ENCODE data around the gene CDK16.

CDK16 gene

DNA sequence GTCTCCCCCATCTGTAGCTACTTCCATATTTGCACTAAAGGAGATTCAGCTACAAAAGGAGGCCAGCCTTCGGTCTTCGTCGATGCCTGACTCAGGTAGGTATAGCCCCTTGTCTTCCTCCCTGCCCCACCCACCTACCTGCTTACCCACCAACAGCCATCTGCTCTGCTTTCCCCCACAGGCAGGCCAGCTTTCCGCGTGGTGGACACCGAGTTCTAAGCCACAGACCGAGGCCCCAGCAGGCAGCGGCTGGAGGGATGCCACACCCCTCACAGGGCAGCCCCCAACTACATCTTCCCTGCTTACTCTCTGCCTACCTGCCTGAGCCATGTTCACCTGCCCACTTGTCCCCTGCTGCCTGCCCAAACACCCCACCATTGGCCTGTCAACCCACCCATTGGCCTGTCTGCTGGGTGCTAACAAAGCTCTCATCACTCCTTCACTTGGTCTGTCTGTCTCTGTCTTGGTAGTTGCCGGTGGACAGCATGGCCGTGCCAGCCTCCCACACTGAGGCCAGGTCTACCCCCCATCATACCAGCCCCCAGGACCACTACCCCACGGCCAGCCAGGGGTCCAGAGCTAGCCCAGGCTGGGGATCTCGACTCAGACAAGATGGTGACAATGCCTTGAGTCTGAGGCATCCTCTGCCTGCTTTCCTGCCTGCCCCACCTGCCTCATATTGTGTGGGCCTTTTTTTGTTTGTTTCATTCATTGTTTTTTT, 10.2 kb downstream of the CDK16 start:
- FAIRE-seq, result no peak

GRCh38 chrX:47229427-47229826, 10.9 kb downstream of the CDK16 start:
- FAIRE-seq, result no peak

GRCh38 chrX:47230136-47230868, 11.8 kb downstream of the CDK16 start:
- FAIRE-seq, result no peak

GRCh38 chrX:47231167-47231566, 12.7 kb downstream of the CDK16 start:
- no peak for FAIRE-seq

DNA sequence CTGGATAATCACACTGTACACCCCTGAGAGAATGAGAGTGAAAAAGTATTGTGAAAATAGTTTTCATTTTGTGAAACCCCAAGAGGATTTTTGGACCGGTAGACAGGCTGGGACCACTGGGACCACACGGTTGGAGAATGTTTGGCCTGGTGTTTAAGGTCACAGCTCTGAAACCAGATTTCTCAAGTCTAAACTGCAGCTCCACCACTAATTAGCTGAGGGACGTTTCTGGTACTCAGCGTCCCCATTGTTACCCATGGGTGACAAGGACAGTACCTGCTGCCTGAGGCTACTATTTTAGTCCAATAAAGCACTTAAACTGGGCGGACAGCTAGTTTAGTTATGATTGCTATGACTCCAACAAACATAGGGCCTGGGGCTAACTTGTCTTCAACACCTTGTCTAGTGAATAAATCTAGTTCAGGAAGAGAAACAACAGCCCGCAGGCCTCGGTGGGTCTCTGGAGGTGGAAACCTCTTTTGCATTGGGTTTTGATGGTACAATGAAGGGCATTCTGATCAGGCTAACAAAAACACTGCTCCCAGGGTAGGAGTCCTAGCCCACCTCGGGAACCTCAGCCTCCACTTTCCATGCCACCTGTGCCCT, 13.8 kb downstream of the CDK16 start:
- FAIRE-seq, result no peak

GRCh38 chrX:47232803-47233332, 14.4 kb downstream of the CDK16 start, which contains the start of gene USP11:
USP11 (plus strand) TSS chrX:47233009; CDS start chrX:47233044, 35 bp downstream.
- FAIRE-seq, result no peak

DNA sequence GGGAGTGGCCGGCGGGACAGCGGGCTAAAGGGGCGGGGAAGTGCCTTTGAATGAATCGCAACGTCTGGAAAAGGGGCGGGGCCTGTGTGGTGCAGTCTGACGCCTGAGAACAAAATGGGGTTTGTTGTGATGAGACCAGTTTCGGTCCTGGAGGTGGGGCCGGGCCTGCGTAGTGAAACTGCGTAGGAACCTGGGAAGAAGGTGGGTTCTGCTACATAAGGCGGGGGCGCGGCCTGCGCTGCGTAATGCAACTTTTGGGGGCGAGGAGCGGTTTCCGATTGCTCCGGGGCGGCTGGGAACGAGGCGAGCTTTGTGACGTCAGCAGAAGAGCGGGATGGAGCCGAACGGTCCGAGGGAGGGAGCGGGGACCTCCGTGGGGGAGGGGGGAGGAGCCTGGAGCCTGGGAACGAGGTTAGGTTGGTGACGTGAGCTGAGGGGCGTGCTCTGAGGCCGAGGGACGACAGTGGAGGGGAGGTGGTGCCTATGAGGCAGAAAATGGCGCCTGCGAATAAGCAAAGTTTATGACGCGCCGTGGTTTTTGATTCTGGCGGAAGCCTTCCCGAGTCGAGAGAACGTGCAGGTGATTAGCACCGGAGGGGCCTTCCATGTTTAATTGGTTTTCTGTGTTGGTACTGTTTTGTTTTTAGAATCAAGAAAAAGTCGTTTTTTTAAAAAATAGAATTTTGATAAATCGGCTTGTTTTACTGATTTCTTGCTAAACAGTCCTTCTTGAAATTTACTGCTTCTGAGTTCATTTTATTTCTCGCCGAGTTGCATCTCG, 15.0 kb downstream of the CDK16 start:
- FAIRE-seq, result peak; percentile 95

DNA sequence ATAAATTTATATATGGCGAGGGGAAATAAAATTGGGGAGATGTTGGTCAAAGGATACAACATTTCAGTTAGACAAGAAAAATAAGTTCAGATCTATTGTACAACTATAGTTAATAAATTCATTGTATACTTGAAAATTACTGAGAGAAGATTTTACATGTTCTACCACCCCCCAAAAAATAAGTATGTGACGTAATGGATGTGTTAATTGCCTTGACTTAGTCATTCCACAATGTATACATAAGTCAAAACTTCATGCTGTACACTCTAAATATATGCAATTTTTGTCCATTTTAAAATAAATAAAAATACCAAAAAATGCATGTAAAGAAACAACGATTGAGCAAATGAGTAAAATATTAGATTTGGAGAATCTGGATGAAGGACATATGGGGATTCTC, 16.1 kb downstream of the CDK16 start:
- FAIRE-seq, result peak; percentile 3

DNA sequence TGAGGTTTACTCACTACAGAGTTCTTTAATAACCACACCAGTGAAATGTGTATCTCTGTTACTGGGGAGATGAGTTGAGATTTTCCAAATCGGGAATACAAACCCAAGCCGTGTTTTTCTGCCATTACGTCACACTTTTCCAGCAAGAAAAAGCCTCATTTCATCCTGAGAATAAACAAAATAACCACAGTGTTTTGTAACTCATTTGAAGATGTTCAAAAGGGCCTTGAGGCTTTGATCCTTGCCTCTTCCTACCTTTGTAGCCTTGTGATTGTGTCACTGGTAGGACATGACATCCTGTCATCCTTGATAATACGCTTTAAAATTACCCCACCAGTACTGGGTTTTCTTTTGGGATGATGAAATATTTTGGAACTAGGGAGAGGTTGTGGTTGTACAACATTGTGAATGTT, 17.2 kb downstream of the CDK16 start:
- no peak for FAIRE-seq

DNA sequence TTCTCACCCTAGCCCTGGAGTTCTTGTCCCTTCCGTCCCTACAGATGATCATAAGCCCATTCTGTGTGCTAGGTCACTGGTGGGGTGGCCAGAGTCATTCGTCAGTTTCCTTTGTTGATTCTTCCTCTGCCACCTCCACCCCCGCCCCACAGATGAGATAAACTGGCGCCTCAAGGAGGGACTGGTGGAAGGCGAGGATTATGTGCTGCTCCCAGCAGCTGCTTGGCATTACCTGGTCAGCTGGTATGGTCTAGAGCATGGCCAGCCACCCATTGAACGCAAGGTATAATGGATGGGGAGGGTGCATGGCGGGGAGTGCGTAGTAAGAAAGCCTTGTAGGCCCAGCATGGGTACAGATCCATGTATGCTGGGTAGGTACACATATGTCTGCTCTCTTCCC, 20.7 kb downstream of the CDK16 start:
- FAIRE-seq, result no peak

DNA sequence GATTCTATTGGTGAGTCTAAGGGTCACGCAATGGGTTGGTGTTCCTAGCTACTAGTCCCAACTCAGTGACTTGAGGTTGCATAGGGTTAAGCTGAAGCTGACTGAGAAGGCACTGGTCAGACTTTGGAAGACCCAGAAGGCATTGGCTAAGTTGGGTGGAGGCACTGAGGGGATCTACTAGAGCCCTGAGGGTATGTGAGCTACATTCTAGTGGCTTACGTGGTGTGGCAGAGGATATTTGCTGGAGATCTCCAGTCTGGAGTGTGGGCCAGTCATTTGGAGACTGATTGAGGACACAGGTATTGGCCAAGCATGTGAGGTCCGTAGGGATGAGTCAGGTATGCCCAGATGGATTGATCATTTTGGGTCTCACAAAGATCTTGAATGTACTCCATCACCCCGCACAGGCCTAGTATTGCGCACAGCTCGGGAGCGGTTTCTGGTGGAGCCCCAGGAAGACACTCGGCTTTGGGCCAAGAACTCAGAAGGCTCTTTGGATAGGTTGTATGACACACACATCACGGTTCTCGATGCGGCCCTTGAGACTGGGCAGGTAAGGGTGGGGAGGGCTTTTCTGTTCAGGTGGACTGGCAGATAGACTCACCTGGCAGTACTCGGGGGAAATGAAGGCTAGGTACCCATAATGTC, 21.5 kb downstream of the CDK16 start:
- FAIRE-seq, result no peak

- FAIRE-seq, result no peak
Observed at GRCh38 chrX:47240619-47241018, 22.1 kb downstream of the CDK16 start.

- FAIRE-seq, result no peak
Observed at GRCh38 chrX:47241201-47242011, 22.9 kb downstream of the CDK16 start.

- no peak for FAIRE-seq
Observed at GRCh38 chrX:47242321-47242720, 23.8 kb downstream of the CDK16 start.

GRCh38 chrX:47243351-47243750, 24.9 kb downstream of the CDK16 start:
- FAIRE-seq, result no peak

- no peak for FAIRE-seq
Observed at GRCh38 chrX:47244676-47245075, 26.2 kb downstream of the CDK16 start.

GRCh38 chrX:47245156-47245555, 26.7 kb downstream of the CDK16 start:
- no peak for FAIRE-seq

- FAIRE-seq, result no peak
Observed at GRCh38 chrX:47247206-47247998, 28.9 kb downstream of the CDK16 start.

DNA sequence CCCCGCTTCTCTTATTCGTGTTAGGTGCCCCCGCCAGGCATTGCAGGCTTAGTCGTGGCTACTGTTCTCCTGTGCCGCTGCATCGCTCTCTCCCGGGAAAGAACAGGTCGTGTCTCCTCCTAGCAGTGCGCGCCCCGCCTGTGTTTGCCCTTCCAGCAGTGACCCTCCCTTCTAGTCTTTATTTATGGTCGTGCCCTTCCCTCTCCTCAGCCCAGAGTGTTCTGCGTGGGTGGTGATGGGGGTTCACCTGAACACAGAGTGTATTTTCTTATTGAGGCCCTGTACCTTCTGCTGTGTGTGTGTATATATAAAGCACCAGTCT, 29.5 kb downstream of the CDK16 start:
- no peak for FAIRE-seq

- no peak for FAIRE-seq
Observed at GRCh38 chrX:47248576-47248975, 30.1 kb downstream of the CDK16 start.

GRCh38 chrX:47250017-47250347, 31.5 kb downstream of the CDK16 start:
- FAIRE-seq, result no peak

All from G401.6 (cell line).